Naive B cell (primary cell): ENCODE results near the gene THSD4. TPM values are rescaled to one million over a fixed set of nuclear protein-coding genes. Genes with fewer than 3 reads are reported as not detected.

Experiments
- ATAC-seq, 2 donors: fragments of 150-1000 bp; cut with Tn5 transposase; 2 replicates each; pipeline ENCODE4 v1.10.0; 2021; ENCODE audit warnings: low read depth in 2 of 2, mild to moderate bottlenecking in 2 of 2, moderate library complexity in 2 of 2
- DNase-seq: peaks from one replicate; pipeline ENCODE4 v3.0.0; 2022
- H3K27ac Mint-ChIP-seq, 6 donors: one replicate each; pipeline ENCODE4 v1.8.0; 2020 to 2022; ENCODE audit warnings: mild to moderate bottlenecking in 6 of 6, mixed read lengths in 6 of 6, moderate library complexity in 5 of 6, inconsistent platforms in 2 of 6
- H3K27me3 Mint-ChIP-seq, 3 donors: one replicate each; pipeline ENCODE4 v1.8.0; 2021 to 2022; ENCODE audit warnings: mixed read lengths in 3 of 3, mild to moderate bottlenecking in 1 of 3
- H3K36me3 Mint-ChIP-seq, 2 donors: one replicate each; pipeline ENCODE4 v1.8.0; 2020 to 2022; ENCODE audit warnings: mixed read lengths in 2 of 2, inconsistent platforms in 1 of 2, mild to moderate bottlenecking in 1 of 2
- H3K4me1 Mint-ChIP-seq, 3 donors: one replicate each; pipeline ENCODE4 v1.8.0; 2020 to 2022; ENCODE audit warnings: mixed read lengths in 3 of 3, inconsistent platforms in 1 of 3, mild to moderate bottlenecking in 1 of 3, moderate library complexity in 1 of 3
- H3K4me3 Mint-ChIP-seq, 8 donors: one replicate each; pipeline ENCODE4 v1.8.0; 2020 to 2022; ENCODE audit warnings: mild to moderate bottlenecking in 8 of 8, mixed read lengths in 8 of 8, moderate library complexity in 8 of 8, inconsistent platforms in 2 of 8
- H3K9me3 Mint-ChIP-seq, 7 donors: one replicate each; pipeline ENCODE4 v1.8.0; 2020 to 2022; ENCODE audit warnings: mixed read lengths in 7 of 7, mild to moderate bottlenecking in 5 of 7, inconsistent platforms in 2 of 7, moderate library complexity in 1 of 7
- polyA plus RNA-seq, 6 donors: library from polyadenylated mRNA; unstranded; fragments of 300-500 nt; fragmentation: Illumina TruSeq; gene quantifications; one replicate each; pipeline ENCODE4 v1.2.3, GENCODE V29; 2021; ENCODE audit warnings: low read depth in 6 of 6

Gene THSD4
- polyA plus RNA-seq, 6 donors from 2014 or later = not detected

GRCh38 chr15:71698030-71698429 is 582.8 kb downstream of the THSD4 start:
- Mint-ChIP-seq H3K4me3 (no peak overlapping the region), H3K9me3 (peaks cover 0 to 2% (median 0%) of the 10 kb centered on the region in 7 donors), H3K4me1 (no peaks in the 10 kb centered on the region), H3K36me3 (no peaks in the 10 kb centered on the region), H3K27ac (peak overlapping the region in 1 of 6 donors; percentile 6), H3K27me3 (peaks cover 27 to 33% (median 33%) of the 10 kb centered on the region in 3 donors)
- DNase-seq (no peak), ATAC-seq (no peak)

GRCh38 chr15:71698742-71699141 is 583.5 kb downstream of the THSD4 start:
- H3K4me1 Mint-ChIP-seq = no peaks in the 10 kb centered on the region
- H3K9me3 Mint-ChIP-seq = peaks cover 0 to 2% (median 0%) of the 10 kb centered on the region in 7 donors
- H3K36me3 Mint-ChIP-seq = no peaks in the 10 kb centered on the region
- H3K27me3 Mint-ChIP-seq = peaks cover 24 to 30% (median 29%) of the 10 kb centered on the region in 3 donors
- no peak for ATAC-seq
- no peak overlapping the region for H3K4me3 Mint-ChIP-seq
- DNase-seq = no peak
- H3K27ac Mint-ChIP-seq = no peak overlapping the region

- Mint-ChIP-seq H3K4me3 (no peak overlapping the region), H3K27ac (no peak overlapping the region), H3K4me1 (no peaks in the 10 kb centered on the region), H3K36me3 (no peaks in the 10 kb centered on the region), H3K27me3 (peaks cover 29 to 31% (median 29%) of the 10 kb centered on the region in 3 donors), H3K9me3 (peaks cover 0 to 7% (median 3%) of the 10 kb centered on the region in 7 donors)
- DNase-seq (no peak), ATAC-seq (no peak)
These were observed 584.7 kb downstream of the THSD4 start for GRCh38 chr15:71699977-71700376.

GRCh38 chr15:71701808-71702207 is 586.5 kb downstream of the THSD4 start:
- Mint-ChIP-seq H3K4me3 (no peak overlapping the region), H3K36me3 (no peaks in the 10 kb centered on the region), H3K9me3 (peaks cover 0 to 7% (median 3%) of the 10 kb centered on the region in 7 donors), H3K27me3 (peaks cover 32 to 36% (median 33%) of the 10 kb centered on the region in 3 donors), H3K27ac (peak overlapping the region in 1 of 6 donors; percentile 29), H3K4me1 (no peaks in the 10 kb centered on the region)
- ATAC-seq (no peak), DNase-seq (no peak)

- H3K4me3 Mint-ChIP-seq = no peak overlapping the region
- peaks cover 0 to 7% (median 3%) of the 10 kb centered on the region in 7 donors for H3K9me3 Mint-ChIP-seq
- no peak overlapping the region for H3K27ac Mint-ChIP-seq
- ATAC-seq (no peak), DNase-seq (no peak)
- peaks cover 28 to 33% (median 31%) of the 10 kb centered on the region in 3 donors for H3K27me3 Mint-ChIP-seq
- no peaks in the 10 kb centered on the region for H3K36me3 Mint-ChIP-seq
- no peaks in the 10 kb centered on the region for H3K4me1 Mint-ChIP-seq
These were observed 587.2 kb downstream of the THSD4 start for GRCh38 chr15:71702496-71702895.

GRCh38 chr15:71705151-71705550 is 589.9 kb downstream of the THSD4 start:
- Mint-ChIP-seq H3K27me3 (peaks cover 28 to 42% (median 28%) of the 10 kb centered on the region in 3 donors), H3K4me3 (no peak overlapping the region), H3K27ac (no peak overlapping the region), H3K9me3 (peaks cover 0 to 7% (median 3%) of the 10 kb centered on the region in 7 donors), H3K4me1 (no peaks in the 10 kb centered on the region), H3K36me3 (no peaks in the 10 kb centered on the region)
- no peak for ATAC-seq
- DNase-seq = no peak

- peaks cover 0 to 7% (median 3%) of the 10 kb centered on the region in 7 donors for H3K9me3 Mint-ChIP-seq
- no peak overlapping the region for H3K4me3 Mint-ChIP-seq
- peaks cover 28 to 42% (median 35%) of the 10 kb centered on the region in 3 donors for H3K27me3 Mint-ChIP-seq
- H3K36me3 Mint-ChIP-seq = no peaks in the 10 kb centered on the region
- no peak for DNase-seq
- no peaks in the 10 kb centered on the region for H3K4me1 Mint-ChIP-seq
- H3K27ac Mint-ChIP-seq = no peak overlapping the region
- no peak for ATAC-seq
These were observed 591.4 kb downstream of the THSD4 start for GRCh38 chr15:71706461-71707229.

GRCh38 chr15:71707230-71708050 is 592.2 kb downstream of the THSD4 start:
- no peak overlapping the region for H3K27ac Mint-ChIP-seq

GRCh38 chr15:71708051-71708429 is 592.8 kb downstream of the THSD4 start:
- Mint-ChIP-seq H3K27me3 (peaks cover 28 to 43% (median 42%) of the 10 kb centered on the region in 3 donors), H3K4me3 (no peak overlapping the region), H3K27ac (no peak overlapping the region), H3K9me3 (peaks cover 0 to 7% (median 2%) of the 10 kb centered on the region in 7 donors), H3K36me3 (no peaks in the 10 kb centered on the region), H3K4me1 (no peaks in the 10 kb centered on the region)
- ATAC-seq (no peak), DNase-seq (no peak)

More at GRCh38 chr15:71707230-71708050, 592.2 kb downstream of the THSD4 start:
- peaks cover 0 to 7% (median 3%) of the 10 kb centered on the region in 7 donors for H3K9me3 Mint-ChIP-seq
- no peaks in the 10 kb centered on the region for H3K36me3 Mint-ChIP-seq
- no peak overlapping the region for H3K4me3 Mint-ChIP-seq
- H3K4me1 Mint-ChIP-seq = no peaks in the 10 kb centered on the region
- ATAC-seq (no peak), DNase-seq (no peak)
- peaks cover 28 to 42% (median 39%) of the 10 kb centered on the region in 3 donors for H3K27me3 Mint-ChIP-seq

- no peak for ATAC-seq
- Mint-ChIP-seq H3K9me3 (peaks cover 0 to 7% (median 2%) of the 10 kb centered on the region in 7 donors), H3K27me3 (peaks cover 28 to 47% (median 42%) of the 10 kb centered on the region in 3 donors), H3K4me1 (no peaks in the 10 kb centered on the region), H3K36me3 (no peaks in the 10 kb centered on the region), H3K4me3 (no peak overlapping the region), H3K27ac (no peak overlapping the region)
- no peak for DNase-seq
These were observed 593.5 kb downstream of the THSD4 start for GRCh38 chr15:71708741-71709140.

- no peak for DNase-seq
- ATAC-seq = no peak
- Mint-ChIP-seq H3K27ac (no peak overlapping the region), H3K27me3 (peaks cover 21 to 39% (median 35%) of the 10 kb centered on the region in 3 donors), H3K9me3 (peaks cover 0 to 6% (median 0%) of the 10 kb centered on the region in 7 donors), H3K4me1 (no peaks in the 10 kb centered on the region), H3K36me3 (no peaks in the 10 kb centered on the region), H3K4me3 (no peak overlapping the region)
These were observed 594.6 kb downstream of the THSD4 start for GRCh38 chr15:71709808-71710418.

- Mint-ChIP-seq H3K27ac (no peak overlapping the region), H3K9me3 (peaks cover 0 to 2% (median 0%) of the 10 kb centered on the region in 7 donors), H3K36me3 (no peaks in the 10 kb centered on the region), H3K27me3 (peaks cover 2 to 23% (median 16%) of the 10 kb centered on the region in 3 donors), H3K4me1 (no peaks in the 10 kb centered on the region), H3K4me3 (no peak overlapping the region)
- ATAC-seq (no peak), DNase-seq (no peak)
These were observed 596.9 kb downstream of the THSD4 start for GRCh38 chr15:71712182-71712581.

- H3K4me1 Mint-ChIP-seq = no peaks in the 10 kb centered on the region
- H3K9me3 Mint-ChIP-seq = peaks cover 0 to 4% (median 0%) of the 10 kb centered on the region in 7 donors
- no peak for ATAC-seq
- no peak overlapping the region for H3K27ac Mint-ChIP-seq
- DNase-seq = no peak
- H3K27me3 Mint-ChIP-seq = peaks cover 10 to 21% (median 20%) of the 10 kb centered on the region in 3 donors
- no peak overlapping the region for H3K4me3 Mint-ChIP-seq
- no peaks in the 10 kb centered on the region for H3K36me3 Mint-ChIP-seq
These were observed 598.0 kb downstream of the THSD4 start for GRCh38 chr15:71713191-71713809.
